Measurements from ENCODE around the gene SOX5. TPM values are rescaled to one million over a fixed set of nuclear protein-coding genes. Genes with fewer than 3 reads are reported as not detected.

Gene SOX5
- total and polyA plus RNA-seq, 2 experiments from 2014 or later: 1.0 to 4.7 TPM

- TF ChIP-seq ETS1 (IDR thresholded peaks at IDR 0.05) (no peak), STAT1 (IDR thresholded peaks at IDR 0.05; ENCODE audit: unreplicated experiment) (no peak), EZH2 (IDR thresholded peaks at IDR 0.05; ENCODE audit: low read depth, unreplicated experiment) (no peak), JUNB (IDR thresholded peaks at IDR 0.05; ENCODE audit: unreplicated experiment) (no peak), NANOG (IDR thresholded peaks at IDR 0.05; ENCODE audit: borderline replicate concordance) (no peak), POLR2AphosphoS5 (IDR thresholded peaks at IDR 0.05; ENCODE audit: low read depth) (no peak), EZH2phosphoT487 (IDR thresholded peaks at IDR 0.05; ENCODE audit: unreplicated experiment) (no peak)
These were observed 154.0 kb downstream of the SOX5 start (continued) for GRCh38 chr12:23795494-23795893.

GRCh38 chr12:23781118-23781517, 168.4 kb downstream of the SOX5 start:
- Mint-ChIP-seq H3K27ac (no peak overlapping the region), H3K4me3 (no peak overlapping the region), H3K9me3 (peaks cover 4% of the 10 kb centered on the region; the same call in 2 of the 3 replicates), H3K4me1 (no peaks in the 10 kb centered on the region), H3K27me3 (ENCODE audit: insufficient read depth, low read depth, poor library complexity) (no peaks in the 10 kb centered on the region), H3K36me3 (ENCODE audit: low read depth) (peaks cover 3% of the 10 kb centered on the region; the same call in 1 of the 3 replicates)
- no peak for ATAC-seq
- Histone ChIP-seq H3K4me3 (no peak overlapping the region), H3K27me3 (ENCODE audit: insufficient read depth) (no peaks in the 10 kb centered on the region), H3K9me2 (ENCODE audit: insufficient read depth) (0 out of 2 replicates have a peak, but pooled peaks cover 6% of the 10 kb centered on the region), H4K20me1 (replicated peaks; ENCODE audit: insufficient read depth) (no peaks in the 10 kb centered on the region), H3K4me1 (ENCODE audit: insufficient read depth) (no peaks in the 10 kb centered on the region), H3K36me3 (ENCODE audit: insufficient read depth) (no peaks in the 10 kb centered on the region), H3F3A (replicated peaks; ENCODE audit: low read depth) (no peaks in the 10 kb centered on the region), H3K4me2 (no peak overlapping the region), H2AFZ (no peak overlapping the region), H3K27ac (ENCODE audit: low read depth) (no peak overlapping the region), H3K79me2 (replicated peaks; ENCODE audit: insufficient read depth) (no peaks in the 10 kb centered on the region)
- DNase-seq (ENCODE audit: low spot score): no peak
- no peak for TF ChIP-seq EZH2phosphoT487 (IDR thresholded peaks at IDR 0.05; ENCODE audit: unreplicated experiment)
- TF ChIP-seq POLR2AphosphoS5 (IDR thresholded peaks at IDR 0.05; ENCODE audit: low read depth): no peak
- TF ChIP-seq CREB1 (CRISPR knock-in tag; IDR thresholded peaks at IDR 0.05; ENCODE audit: low read depth): no peak
- no peak for TF ChIP-seq ZNF114 (CRISPR knock-in tag; IDR thresholded peaks at IDR 0.05)
- TF ChIP-seq CTCF (conservative IDR thresholded peaks at IDR 0.05; ENCODE audit: low read depth in 2 of 2): no peak
- no peak for TF ChIP-seq REST (IDR thresholded peaks at IDR 0.05; ENCODE audit: unreplicated experiment)
- no peak for TF ChIP-seq EZH2 (IDR thresholded peaks at IDR 0.05; ENCODE audit: low read depth, unreplicated experiment)
- no peak for TF ChIP-seq ZNF331 (CRISPR knock-in tag; IDR thresholded peaks at IDR 0.05; ENCODE audit: low read depth)
- no peak for TF ChIP-seq ETS1 (IDR thresholded peaks at IDR 0.05)
- no peak for TF ChIP-seq JUNB (IDR thresholded peaks at IDR 0.05; ENCODE audit: unreplicated experiment)
- no peak for TF ChIP-seq STAT1 (IDR thresholded peaks at IDR 0.05; ENCODE audit: unreplicated experiment)
- TF ChIP-seq NANOG (IDR thresholded peaks at IDR 0.05; ENCODE audit: borderline replicate concordance): no peak
